Measurements from ENCODE around the gene HERC2.

Gene HERC2

GRCh38 chr15:28080386-28080785 lies 241.6 kb downstream of the HERC2 start:
- DNase-seq (ENCODE audit: low spot score), result no peak
- H3K27ac ChIP-seq, result no peak overlapping the region
- no peak for TF ChIP-seq CTCF (conservative IDR thresholded peaks at IDR 0.05; ENCODE audit: low read depth)
- CTCF ChIA-PET, result no interaction called here
- POLR2A ChIA-PET (ENCODE audit: low non-redundant PET), result no interaction called here

GRCh38 chr15:28079313-28079969 lies 242.5 kb downstream of the HERC2 start:
- no peak for DNase-seq (ENCODE audit: low spot score)
- H3K27ac ChIP-seq, result no peak overlapping the region
- ChIA-PET CTCF (no interaction called here), POLR2A (ENCODE audit: low non-redundant PET) (no interaction called here)
- TF ChIP-seq CTCF (conservative IDR thresholded peaks at IDR 0.05; ENCODE audit: low read depth), result no peak

- no peak for TF ChIP-seq CTCF (conservative IDR thresholded peaks at IDR 0.05; ENCODE audit: low read depth)
- POLR2A ChIA-PET (ENCODE audit: low non-redundant PET), result no interaction called here
- no peak for DNase-seq (ENCODE audit: low spot score)
- H3K27ac ChIP-seq, result no peak overlapping the region
- CTCF ChIA-PET, result no interaction called here
Measured at GRCh38 chr15:28078191-28078719, 243.7 kb downstream of the HERC2 start.

GRCh38 chr15:28075573-28075972 lies 246.4 kb downstream of the HERC2 start:
- no peak overlapping the region for H3K27ac ChIP-seq
- ChIA-PET POLR2A (ENCODE audit: low non-redundant PET) (no interaction called here), CTCF (no interaction called here)
- TF ChIP-seq CTCF (conservative IDR thresholded peaks at IDR 0.05; ENCODE audit: low read depth), result no peak
- DNase-seq (ENCODE audit: low spot score), result no peak

GRCh38 chr15:28068930-28069329 lies 253.0 kb downstream of the HERC2 start:
- TF ChIP-seq CTCF (conservative IDR thresholded peaks at IDR 0.05; ENCODE audit: low read depth), result no peak
- ChIA-PET POLR2A (ENCODE audit: low non-redundant PET) (no interaction called here), CTCF (no interaction called here)
- DNase-seq (ENCODE audit: low spot score), result no peak
- H3K27ac ChIP-seq, result no peak overlapping the region

GRCh38 chr15:28066231-28066630 lies 255.7 kb downstream of the HERC2 start:
- no peak overlapping the region for H3K27ac ChIP-seq
- ChIA-PET POLR2A (ENCODE audit: low non-redundant PET) (no interaction called here), CTCF (no interaction called here)
- DNase-seq (ENCODE audit: low spot score), result no peak
- TF ChIP-seq CTCF (conservative IDR thresholded peaks at IDR 0.05; ENCODE audit: low read depth), result no peak

Data from RWPE1 (cell line).